ENCODE data around the gene C11orf21.

Gene C11orf21

GRCh38 chr11:2310073-2310785 is 8.5 kb upstream of the C11orf21 start:
- in situ Hi-C loops (cut with MboI; ENCODE audit: low sequenced_read_pairs): loop anchor here (10.0 kb wide), 1 partner anchor 105 kb away; no protein-coding TSS in a partner anchor

DNA sequence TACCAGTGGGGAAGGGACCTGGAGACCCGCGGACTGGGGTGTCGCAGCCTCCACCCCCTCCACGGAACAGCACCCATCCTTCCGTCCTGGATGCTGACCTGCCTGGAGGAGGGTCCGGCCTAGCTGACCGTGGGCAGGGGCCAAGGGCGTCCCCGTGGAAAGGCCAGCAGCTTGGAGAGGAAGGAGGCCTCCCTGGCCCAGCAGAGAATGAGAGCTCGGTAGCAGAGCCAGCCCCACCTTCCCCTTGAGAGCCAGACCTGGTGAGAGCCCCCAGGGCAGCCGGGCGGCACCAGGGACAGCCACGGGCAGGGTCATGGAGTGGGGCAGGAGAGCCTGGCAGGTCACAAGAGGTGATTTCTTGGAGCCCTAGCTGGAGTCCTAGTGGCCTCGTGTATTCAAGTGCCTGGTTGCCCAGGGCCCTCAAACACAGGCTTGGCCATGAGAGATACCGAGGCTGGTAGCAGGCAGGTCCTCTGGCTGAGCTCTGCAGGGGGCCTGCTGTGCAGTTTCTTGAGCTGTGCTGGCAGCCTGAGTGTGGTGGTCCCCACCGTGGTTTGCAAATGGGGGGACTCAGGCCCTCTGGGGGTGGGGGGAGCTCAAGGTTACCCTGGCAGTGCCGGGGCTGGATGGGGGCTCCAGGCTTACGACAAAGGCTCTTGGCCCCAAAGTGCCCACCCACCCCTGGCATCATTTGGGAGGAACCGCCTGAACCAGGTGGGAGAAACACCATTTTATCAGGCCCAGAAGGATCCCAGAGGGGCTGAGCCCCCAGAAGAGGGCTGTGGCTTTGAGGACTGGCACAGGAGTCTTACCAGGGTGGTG is 7.7 kb upstream of the C11orf21 start:
- in situ Hi-C loops (cut with MboI; ENCODE audit: low sequenced_read_pairs): loop anchor here (10.0 kb wide), 1 partner anchor 105 kb away; no protein-coding TSS in a partner anchor

DNA sequence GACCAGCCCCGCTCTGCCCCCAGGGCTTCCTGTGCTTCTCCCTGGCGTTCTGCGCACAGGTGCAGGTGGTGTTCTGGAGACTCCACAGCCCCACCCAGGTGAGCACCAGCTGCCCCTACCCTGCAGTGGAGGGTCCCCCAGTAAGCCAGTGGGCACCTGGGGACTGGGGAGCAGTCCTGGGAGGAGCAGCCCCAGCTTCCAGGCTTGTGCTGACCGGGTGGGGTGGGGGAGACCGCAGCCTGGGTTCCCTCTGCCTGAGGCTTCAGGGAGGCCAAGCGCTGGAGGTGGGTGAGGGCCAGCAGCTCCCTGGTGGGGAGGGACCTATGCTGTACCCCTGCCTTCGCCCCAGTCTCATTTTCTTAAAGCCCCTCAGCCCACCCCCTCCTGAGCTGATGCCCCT is 7.0 kb upstream of the C11orf21 start:
- in situ Hi-C loops (cut with MboI; ENCODE audit: low sequenced_read_pairs): no loop called here

GRCh38 chr11:2307501-2308331 is 6.0 kb upstream of the C11orf21 start:
- in situ Hi-C loops (cut with MboI; ENCODE audit: low sequenced_read_pairs): no loop called here

- in situ Hi-C loops (cut with MboI; ENCODE audit: low sequenced_read_pairs): no loop called here
Measured at GRCh38 chr11:2306877-2307500, 5.3 kb upstream of the C11orf21 start.

- in situ Hi-C loops (cut with MboI; ENCODE audit: low sequenced_read_pairs): no loop called here
Measured at GRCh38 chr11:2306452-2306823, 4.7 kb upstream of the C11orf21 start.

- in situ Hi-C loops (cut with MboI; ENCODE audit: low sequenced_read_pairs): no loop called here
Measured at GRCh38 chr11:2305788-2306451, 4.2 kb upstream of the C11orf21 start.

- in situ Hi-C loops (cut with MboI; ENCODE audit: low sequenced_read_pairs): no loop called here
Measured at GRCh38 chr11:2305140-2305778, 3.5 kb upstream of the C11orf21 start.

DNA sequence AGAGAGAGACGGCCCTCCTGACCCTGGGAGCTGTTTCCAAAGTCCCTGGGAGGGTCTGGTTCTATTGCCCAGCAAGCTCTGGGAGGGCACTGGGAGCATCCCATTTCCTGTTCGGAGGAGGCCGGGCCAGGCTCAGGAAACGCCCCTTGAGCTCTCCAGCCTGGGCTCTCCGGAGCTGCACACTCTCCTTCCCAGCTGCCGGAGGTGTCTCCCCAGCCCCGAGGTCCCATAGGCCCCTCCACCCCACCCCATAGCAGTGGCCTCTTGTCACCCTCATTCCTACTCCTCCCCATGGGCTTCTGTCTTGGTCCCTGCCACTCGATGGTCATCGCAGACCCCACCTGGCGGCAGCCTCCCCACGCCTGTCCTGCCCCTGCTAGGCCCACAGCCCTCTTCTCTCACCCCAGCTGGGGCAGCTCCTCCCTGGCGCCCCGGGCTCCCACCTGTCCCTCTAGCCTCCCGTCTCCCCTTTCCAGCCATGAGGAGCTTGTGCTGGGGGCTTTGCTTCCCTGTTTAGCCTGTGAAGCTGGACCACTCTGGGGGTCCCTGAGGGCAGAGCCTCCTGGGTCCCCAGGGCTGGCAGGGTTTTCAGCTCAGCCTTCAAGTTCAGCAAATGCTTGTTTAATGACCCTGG is 2.9 kb upstream of the C11orf21 start:
- in situ Hi-C loops (cut with MboI; ENCODE audit: low sequenced_read_pairs): no loop called here

- in situ Hi-C loops (cut with MboI; ENCODE audit: low sequenced_read_pairs): no loop called here
Measured at GRCh38 chr11:2303627-2304505, 2.1 kb upstream of the C11orf21 start.

GRCh38 chr11:2302896-2303626 is 1.3 kb upstream of the C11orf21 start:
- in situ Hi-C loops (cut with MboI; ENCODE audit: low sequenced_read_pairs): no loop called here

- in situ Hi-C loops (cut with MboI; ENCODE audit: low sequenced_read_pairs): no loop called here
Measured at GRCh38 chr11:2302306-2302895, 683 bp upstream of the C11orf21 start.

GRCh38 chr11:2300936-2301630 is 635 bp downstream of the C11orf21 start:
- in situ Hi-C loops (cut with MboI; ENCODE audit: low sequenced_read_pairs): no loop called here

GRCh38 chr11:2300290-2300935 is 1.3 kb downstream of the C11orf21 start:
- in situ Hi-C loops (cut with MboI; ENCODE audit: low sequenced_read_pairs): no loop called here

- in situ Hi-C loops (cut with MboI; ENCODE audit: low sequenced_read_pairs): no loop called here
Measured at GRCh38 chr11:2299773-2300172, 1.9 kb downstream of the C11orf21 start.
